Measurements from ENCODE around the gene TDRD6. TPM values are rescaled to one million over a fixed set of nuclear protein-coding genes. Genes with fewer than 3 reads are reported as not detected.

TDRD6 gene
- not detected in 5 replicates for total RNA-seq (2022; extraction: Qiagen RNA extraction; ENCODE audit: low read depth)

GRCh38 chr6:46687619-46688097 lies at the start of gene TDRD6:
Gene TDRD6, plus strand, starts transcription at chr6:46687885. Its CDS starts 244 bp downstream, at chr6:46688129.

DNA sequence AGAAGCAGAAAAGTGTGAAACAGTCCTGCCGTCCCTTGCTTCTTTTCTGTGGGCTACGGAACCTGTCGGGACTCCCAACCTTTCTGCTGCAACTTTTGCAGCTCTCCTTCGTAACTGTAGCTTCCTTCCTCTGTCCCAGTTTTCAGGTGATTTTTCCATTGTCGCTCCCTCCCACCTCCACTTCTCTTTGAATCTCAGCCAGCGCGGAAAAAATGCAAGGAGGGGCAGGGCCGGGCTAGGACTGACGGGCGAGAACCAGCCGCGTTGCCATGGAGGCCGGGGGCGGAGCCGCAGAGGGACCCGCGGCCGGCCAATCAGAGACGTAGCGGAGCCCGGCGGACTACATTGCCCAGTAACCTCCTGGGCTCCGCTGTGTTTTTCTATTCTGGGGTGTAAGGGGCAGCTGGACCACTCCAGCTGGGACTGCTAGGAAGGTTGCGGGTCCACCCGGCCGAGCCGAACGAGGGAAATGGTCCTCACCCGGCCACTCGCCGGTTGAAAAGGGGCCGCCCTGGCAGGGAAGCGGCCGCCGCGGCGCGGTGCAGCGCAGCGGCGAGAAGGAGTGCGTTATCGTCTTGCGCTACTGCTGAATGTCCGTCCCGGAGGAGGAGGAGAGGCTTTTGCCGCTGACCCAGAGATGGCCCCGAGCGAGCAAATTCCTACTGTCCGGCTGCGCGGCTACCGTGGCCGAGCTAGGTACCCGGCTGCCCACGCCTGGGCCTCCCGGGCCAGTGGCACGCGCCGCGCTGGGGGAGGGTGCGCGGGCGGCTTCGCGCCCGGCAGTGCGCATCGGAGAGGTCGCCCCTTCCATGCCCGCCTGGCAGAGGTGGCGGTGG lies 34.9 kb upstream of the TDRD6 start, which contains the start of the genes CYP39A1 and SLC25A27:
TSS of gene CYP39A1 (minus strand) at position 216 of the 836 bp plus-strand sequence. CDS start 236 bp downstream, outside the sequence.
TSS of gene SLC25A27 (plus strand) at position 373 of the 836 bp plus-strand sequence. CDS start at position 591, 218 bp downstream.

GRCh38 chr6:46734867-46735719 lies 47.4 kb downstream of the TDRD6 start, which contains the start of gene PLA2G7:
Gene PLA2G7, minus strand, starts transcription at chr6:46735375. Its CDS starts 12,484 bp downstream, at chr6:46722891.

DNA sequence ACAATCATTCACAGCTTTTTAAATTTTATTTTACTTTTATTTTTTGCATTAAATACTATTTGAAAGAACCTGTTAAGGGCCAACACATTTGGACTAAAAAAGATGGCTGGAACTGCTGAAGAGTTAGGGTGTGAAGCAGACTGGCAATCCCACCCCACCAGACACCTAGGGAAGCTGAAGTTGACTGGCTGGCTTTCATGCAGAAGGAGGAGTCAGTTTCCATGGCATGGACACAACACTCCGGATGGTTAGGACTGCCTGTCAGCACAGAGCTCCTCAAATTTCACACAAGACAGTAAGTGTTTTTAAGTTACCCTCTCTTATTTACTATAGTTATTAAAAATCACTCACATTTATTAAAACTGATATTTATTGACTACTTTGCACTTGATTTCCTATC lies 59.0 kb downstream of the TDRD6 start, which contains the start of gene ANKRD66:
TSS of gene ANKRD66 (plus strand) at position 238 of the 400 bp plus-strand sequence. CDS start 5,016 bp downstream, outside the sequence.

Other genes starting within 250 kb of the TDRD6 start
- gene RCAN2, start 196.4 kb upstream of the TDRD6 start, total RNA-seq (2022; extraction: Qiagen RNA extraction; ENCODE audit: low read depth) = not detected in 5 replicates
- 0.05 to 0.28 TPM (median 0.10 TPM) in 4 of 5 replicates, not detected in the other for gene CYP39A1, start 35.1 kb upstream of the TDRD6 start, total RNA-seq (2022; extraction: Qiagen RNA extraction; ENCODE audit: low read depth)
- 0.36 to 1.0 TPM (median 0.87 TPM) in 5 replicates for gene SLC25A27, start 34.9 kb upstream of the TDRD6 start, total RNA-seq (2022; extraction: Qiagen RNA extraction; ENCODE audit: low read depth)
- gene PLA2G7, start 47.5 kb downstream of the TDRD6 start, total RNA-seq (2022; extraction: Qiagen RNA extraction; ENCODE audit: low read depth) = 0.05 TPM in 1 of 5 replicates, not detected in the others
- not detected in 5 replicates for gene ANKRD66, start 59.0 kb downstream of the TDRD6 start, total RNA-seq (2022; extraction: Qiagen RNA extraction; ENCODE audit: low read depth)
- gene MEP1A, start 105.5 kb downstream of the TDRD6 start, total RNA-seq (2022; extraction: Qiagen RNA extraction; ENCODE audit: low read depth) = not detected in 5 replicates
- not detected in 5 replicates for gene ADGRF5, start 234.1 kb downstream of the TDRD6 start, total RNA-seq (2022; extraction: Qiagen RNA extraction; ENCODE audit: low read depth)

Data from A549 treated with DMSO at 1 μM for 4 hours (cell line).